Karpas-422 (cell line): ENCODE measurements around the gene CFAP46. TPM values are rescaled to one million over a fixed set of nuclear protein-coding genes. Genes with fewer than 3 reads are reported as not detected.

Experiments used
- DNase-seq: peaks from one replicate; pipeline ENCODE4 v3.0.0-alpha.2; 2015
- H2AFZ ChIP-seq: fragments of 200-600 bp; sonication (generic); 2 replicates; pipeline ENCODE4 v1.6.1; 2014; ENCODE audit warnings: antibody characterized with exemption, low read length, mixed read lengths
- H3K27ac ChIP-seq: fragments of 200-600 bp; sonication (generic); 2 replicates; pipeline ENCODE4 v1.5.1; 2014; ENCODE audit warnings: mild to moderate bottlenecking, low read length, moderate library complexity
- H3K27me3 ChIP-seq: fragments of 200-600 bp; sonication (generic); 2 replicates; pipeline ENCODE4 v1.6.1; 2014; ENCODE audit warnings: low read length, mixed read lengths
- H3K36me3 ChIP-seq: fragments of 200-600 bp; sonication (generic); 2 replicates; pipeline ENCODE4 v1.6.1; 2014; ENCODE audit warnings: low read length, mixed read lengths; ENCODE audit not compliant: insufficient read depth
- H3K4me1 ChIP-seq: fragments of 200-600 bp; sonication (generic); 2 replicates; pipeline ENCODE4 v1.6.1; 2014; ENCODE audit warnings: mild to moderate bottlenecking, low read length, mixed read lengths
- H3K4me2 ChIP-seq: fragments of 200-600 bp; sonication (generic); 2 replicates; pipeline ENCODE4 v1.6.1; 2014; ENCODE audit warnings: low read length, low read depth, mild to moderate bottlenecking; ENCODE audit not compliant: poor library complexity, severe bottlenecking
- H3K4me3 ChIP-seq: fragments of 200-600 bp; sonication (generic); 2 replicates; pipeline ENCODE4 v1.5.1; 2014; ENCODE audit warnings: mild to moderate bottlenecking, antibody characterized with exemption, low read length, mixed read lengths
- H3K79me2 ChIP-seq: fragments of 200-600 bp; sonication (generic); 2 replicates; pipeline ENCODE4 v1.6.1; 2014; ENCODE audit warnings: mild to moderate bottlenecking, low read length, mixed read lengths
- H3K9ac ChIP-seq: fragments of 200-600 bp; sonication (generic); 2 replicates; pipeline ENCODE4 v1.6.0; 2014; ENCODE audit warnings: low read length
- H3K9me2 ChIP-seq: fragments of 200-600 bp; sonication (generic), shearing (Covaris generic); replicated peaks from 2 replicates; pipeline ENCODE4 v1.6.0; 2014; ENCODE audit warnings: mild to moderate bottlenecking, low read length, moderate library complexity; ENCODE audit not compliant: insufficient read depth
- H3K9me3 ChIP-seq: fragments of 300-700, 200-600 bp; sonication (generic); 2 replicates; pipeline ENCODE4 v1.6.1; 2014; ENCODE audit warnings: low read length, mixed read lengths
- H4K20me1 ChIP-seq: fragments of 200-600 bp; sonication (generic); 2 replicates; pipeline ENCODE4 v1.6.1; 2014; ENCODE audit warnings: mild to moderate bottlenecking, antibody characterized with exemption, low read length, low read depth; ENCODE audit not compliant: insufficient read depth
- total RNA-seq: library from RNA; depleted of rRNA; stranded (reverse); fragments of >200 nt; shearing (Covaris generic); gene quantifications from 2 replicates; pipeline ENCODE4 v1.2.3, GENCODE V29; 2014; ENCODE audit warnings: low replicate concordance

Gene CFAP46
- total RNA-seq, 1 experiment from 2014 or later: 0.22 TPM

- Histone ChIP-seq H3K4me3 (no peak overlapping the region), H3K79me2 (no peaks in the 10 kb centered on the region), H3K27ac (no peak overlapping the region), H2AFZ (no peak overlapping the region), H3K4me2 (no peak overlapping the region), H3K36me3 (no peaks in the 10 kb centered on the region), H4K20me1 (no peaks in the 10 kb centered on the region), H3K27me3 (no peaks in the 10 kb centered on the region), H3K9me2 (no peaks in the 10 kb centered on the region), H3K9ac (no peak overlapping the region), H3K4me1 (no peaks in the 10 kb centered on the region), H3K9me3 (no peaks in the 10 kb centered on the region)
- peak; percentile 44 for DNase-seq
Observed at GRCh38 chr10:132886211-132887099, 55.9 kb downstream of the CFAP46 start.

GRCh38 chr10:132885451-132886210 lies 56.7 kb downstream of the CFAP46 start:
- Histone ChIP-seq H3K4me2 (no peak overlapping the region), H4K20me1 (no peaks in the 10 kb centered on the region), H3K27me3 (no peaks in the 10 kb centered on the region), H3K9me3 (no peaks in the 10 kb centered on the region), H3K9me2 (no peaks in the 10 kb centered on the region), H3K79me2 (no peaks in the 10 kb centered on the region), H3K36me3 (no peaks in the 10 kb centered on the region), H3K4me1 (no peaks in the 10 kb centered on the region), H2AFZ (no peak overlapping the region), H3K27ac (no peak overlapping the region), H3K4me3 (no peak overlapping the region), H3K9ac (no peak overlapping the region)
- DNase-seq: no peak

- H3K9me2 ChIP-seq: no peaks in the 10 kb centered on the region
- H3K27ac ChIP-seq: no peak overlapping the region
- no peak for DNase-seq
- no peak overlapping the region for H3K4me2 ChIP-seq
- no peaks in the 10 kb centered on the region for H4K20me1 ChIP-seq
- no peaks in the 10 kb centered on the region for H3K9me3 ChIP-seq
- no peaks in the 10 kb centered on the region for H3K27me3 ChIP-seq
- H3K79me2 ChIP-seq: no peaks in the 10 kb centered on the region
- H3K36me3 ChIP-seq: no peaks in the 10 kb centered on the region
- no peak overlapping the region for H2AFZ ChIP-seq
- H3K9ac ChIP-seq: no peak overlapping the region
- no peak overlapping the region for H3K4me3 ChIP-seq
- no peaks in the 10 kb centered on the region for H3K4me1 ChIP-seq
Observed at GRCh38 chr10:132884691-132885271, 57.6 kb downstream of the CFAP46 start.

- H3K4me2 ChIP-seq: no peak overlapping the region
- H3K4me1 ChIP-seq: no peaks in the 10 kb centered on the region
- H2AFZ ChIP-seq: no peak overlapping the region
- no peaks in the 10 kb centered on the region for H4K20me1 ChIP-seq
- no peak overlapping the region for H3K9ac ChIP-seq
- H3K36me3 ChIP-seq: no peaks in the 10 kb centered on the region
- H3K4me3 ChIP-seq: no peak overlapping the region
- no peak for DNase-seq
- no peaks in the 10 kb centered on the region for H3K9me2 ChIP-seq
- H3K27me3 ChIP-seq: no peaks in the 10 kb centered on the region
- H3K9me3 ChIP-seq: no peaks in the 10 kb centered on the region
- H3K27ac ChIP-seq: no peak overlapping the region
- no peaks in the 10 kb centered on the region for H3K79me2 ChIP-seq
Observed at GRCh38 chr10:132884041-132884440, 58.3 kb downstream of the CFAP46 start.

GRCh38 chr10:132883391-132883881 lies 58.9 kb downstream of the CFAP46 start:
- Histone ChIP-seq H3K27ac (no peak overlapping the region), H3K4me3 (no peak overlapping the region), H3K9me3 (no peaks in the 10 kb centered on the region), H2AFZ (no peak overlapping the region), H3K9me2 (no peaks in the 10 kb centered on the region), H3K9ac (no peak overlapping the region), H4K20me1 (no peaks in the 10 kb centered on the region), H3K4me1 (no peaks in the 10 kb centered on the region), H3K27me3 (no peaks in the 10 kb centered on the region), H3K79me2 (no peaks in the 10 kb centered on the region), H3K4me2 (no peak overlapping the region), H3K36me3 (no peaks in the 10 kb centered on the region)
- no peak for DNase-seq

- H3K27me3 ChIP-seq: no peaks in the 10 kb centered on the region
- no peak overlapping the region for H3K4me3 ChIP-seq
- DNase-seq: no peak
- no peaks in the 10 kb centered on the region for H3K79me2 ChIP-seq
- H3K4me1 ChIP-seq: no peaks in the 10 kb centered on the region
- no peak overlapping the region for H3K9ac ChIP-seq
- no peaks in the 10 kb centered on the region for H3K9me3 ChIP-seq
- H3K4me2 ChIP-seq: no peak overlapping the region
- H3K36me3 ChIP-seq: no peaks in the 10 kb centered on the region
- H3K27ac ChIP-seq: no peak overlapping the region
- H4K20me1 ChIP-seq: no peaks in the 10 kb centered on the region
- no peak overlapping the region for H2AFZ ChIP-seq
- H3K9me2 ChIP-seq: no peaks in the 10 kb centered on the region
Observed at GRCh38 chr10:132882069-132882951, 60.1 kb downstream of the CFAP46 start.

GRCh38 chr10:132881186-132881920 lies 61.0 kb downstream of the CFAP46 start:
- no peak overlapping the region for H2AFZ ChIP-seq
- no peak for DNase-seq
- H3K4me2 ChIP-seq: no peak overlapping the region
- no peak overlapping the region for H3K4me3 ChIP-seq
- H3K36me3 ChIP-seq: no peaks in the 10 kb centered on the region
- no peaks in the 10 kb centered on the region for H3K27me3 ChIP-seq
- H3K9ac ChIP-seq: no peak overlapping the region
- no peaks in the 10 kb centered on the region for H3K9me2 ChIP-seq
- H3K9me3 ChIP-seq: no peaks in the 10 kb centered on the region
- no peaks in the 10 kb centered on the region for H4K20me1 ChIP-seq
- H3K4me1 ChIP-seq: no peaks in the 10 kb centered on the region
- H3K27ac ChIP-seq: no peak overlapping the region
- H3K79me2 ChIP-seq: no peaks in the 10 kb centered on the region
